ENCODE measurements around the gene EP400. TPM values are rescaled to one million over a fixed set of nuclear protein-coding genes. Genes with fewer than 3 reads are reported as not detected.

Gene EP400
- polyA plus RNA-seq, 1 donor (not counting 4 experiments of a cell fraction or from before 2014, with no cell fraction given), result 4.1 TPM

DNA sequence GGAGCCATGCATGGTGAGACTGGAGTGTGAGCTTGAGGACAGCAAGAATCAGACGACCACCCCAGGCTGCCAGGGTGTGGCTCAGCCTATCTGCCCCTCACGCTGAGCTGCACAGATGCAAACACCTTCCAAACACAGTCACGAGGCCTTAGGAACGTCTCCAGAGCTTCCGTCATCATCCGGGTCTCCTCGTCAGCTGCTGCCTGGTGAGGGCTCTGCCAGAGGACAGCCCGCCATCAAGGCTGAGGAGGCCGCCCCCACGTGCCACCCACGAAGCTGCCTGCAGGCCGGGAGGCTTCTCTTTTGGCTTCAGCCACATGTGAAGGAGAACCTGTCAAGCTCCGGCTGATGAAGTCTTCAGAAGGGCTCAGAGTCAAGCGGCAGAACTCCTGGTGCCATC, 180.9 kb downstream of the EP400 start:
- no peak overlapping the region for H3K27ac ChIP-seq (ENCODE audit: control insufficient read depth, insufficient read depth, low read length)
- no peak for FAIRE-seq
- no peak overlapping the region for H3K9ac ChIP-seq (ENCODE audit: control insufficient read depth, extremely low read depth, insufficient read depth, low read length)
- no peak for DNase-seq (ENCODE audit: low read depth, low spot score)
- H4K20me1 ChIP-seq (ENCODE audit: control insufficient read depth, extremely low read depth, insufficient read depth, low read length), result no peaks in the 10 kb centered on the region
- no peaks in the 10 kb centered on the region for H3K9me3 ChIP-seq (ENCODE audit: control insufficient read depth, low read depth, low read length)
- no peaks in the 10 kb centered on the region for H3K9me1 ChIP-seq (ENCODE audit: control insufficient read depth, extremely low read depth, insufficient read depth, low read length)
- no peaks in the 10 kb centered on the region for H3K79me2 ChIP-seq (ENCODE audit: control insufficient read depth, insufficient read depth, low read length)
- no peak overlapping the region for H3K4me2 ChIP-seq (ENCODE audit: control insufficient read depth, extremely low read depth, insufficient read depth, low read depth, low read length)
- H3K27me3 ChIP-seq (ENCODE audit: control insufficient read depth, extremely low read depth, insufficient read depth, low read length), result no peaks in the 10 kb centered on the region
- H3K36me3 ChIP-seq (ENCODE audit: control insufficient read depth in 2 of 2, extremely low read depth in 1 of 2, insufficient read depth in 2 of 2, low read length in 2 of 2), result peaks cover 0 to 16% of the 10 kb centered on the region in 2 experiments
- dilution Hi-C loops (cut with MboI; ENCODE audit: extremely low pct_ligation_motif_present, low sequenced_read_pairs), result no loop called here
- H3K4me3 ChIP-seq (ENCODE audit: control insufficient read depth in 2 of 3, extremely low read depth in 1 of 3, insufficient read depth in 2 of 3, low read depth in 1 of 3, low read length in 3 of 3), result no peak overlapping the region
- H2AFZ ChIP-seq (ENCODE audit: control insufficient read depth, low read length), result no peak overlapping the region
- TF ChIP-seq EZH2 (IDR thresholded peaks at IDR 0.05; ENCODE audit: low read length), result no peak
- TF ChIP-seq, protein P1, sequence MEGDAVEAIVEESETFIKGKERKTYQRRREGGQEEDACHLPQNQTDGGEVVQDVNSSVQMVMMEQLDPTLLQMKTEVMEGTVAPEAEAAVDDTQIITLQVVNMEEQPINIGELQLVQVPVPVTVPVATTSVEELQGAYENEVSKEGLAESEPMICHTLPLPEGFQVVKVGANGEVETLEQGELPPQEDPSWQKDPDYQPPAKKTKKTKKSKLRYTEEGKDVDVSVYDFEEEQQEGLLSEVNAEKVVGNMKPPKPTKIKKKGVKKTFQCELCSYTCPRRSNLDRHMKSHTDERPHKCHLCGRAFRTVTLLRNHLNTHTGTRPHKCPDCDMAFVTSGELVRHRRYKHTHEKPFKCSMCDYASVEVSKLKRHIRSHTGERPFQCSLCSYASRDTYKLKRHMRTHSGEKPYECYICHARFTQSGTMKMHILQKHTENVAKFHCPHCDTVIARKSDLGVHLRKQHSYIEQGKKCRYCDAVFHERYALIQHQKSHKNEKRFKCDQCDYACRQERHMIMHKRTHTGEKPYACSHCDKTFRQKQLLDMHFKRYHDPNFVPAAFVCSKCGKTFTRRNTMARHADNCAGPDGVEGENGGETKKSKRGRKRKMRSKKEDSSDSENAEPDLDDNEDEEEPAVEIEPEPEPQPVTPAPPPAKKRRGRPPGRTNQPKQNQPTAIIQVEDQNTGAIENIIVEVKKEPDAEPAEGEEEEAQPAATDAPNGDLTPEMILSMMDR (optimal IDR thresholded peaks at IDR 0.05 in 1 of 3, IDR thresholded peaks at IDR 0.05 in 1 of 3, conservative IDR thresholded peaks at IDR 0.05 in 1 of 3; ENCODE audit: extremely low read depth in 1 of 3, insufficient read depth in 2 of 3, low read length in 3 of 3), result no peak
- H3K4me1 ChIP-seq (ENCODE audit: control insufficient read depth, extremely low read depth, insufficient read depth, low read length), result no peaks in the 10 kb centered on the region

Small RNA genes within 50 kb of the gene (small RNA-seq; reads per million reads assigned to genes)
- gene AC131009.3 (ENCODE audit: insufficient read length in 3 of 3, low read depth in 3 of 3, low replicate concordance in 1 of 3), result 0 reads per million in 3 experiments
- 0 reads per million in 3 experiments for gene AC137590.2 (ENCODE audit: insufficient read length in 3 of 3, low read depth in 3 of 3, low replicate concordance in 1 of 3)
- gene SNORA49 (ENCODE audit: insufficient read length in 3 of 3, low read depth in 3 of 3, low replicate concordance in 1 of 3), result 0.67 to 30.1 (median 5.0) reads per million in 3 experiments

Other genes with a start within 250 kb of the EP400 start
- 11.1 to 13.1 TPM (median 11.5 TPM) in 3 replicates for gene SFSWAP, start 238.9 kb upstream of the EP400 start, polyA plus RNA-seq
- 2.2 to 4.8 TPM (median 2.3 TPM) in 3 replicates for gene MMP17, start 121.5 kb upstream of the EP400 start, polyA plus RNA-seq
- 2.3 to 4.8 TPM (median 4.3 TPM) in 3 replicates for gene ULK1, start 55.3 kb upstream of the EP400 start, polyA plus RNA-seq
- gene PUS1, start 20.7 kb upstream of the EP400 start, polyA plus RNA-seq, result 25.8 to 27.1 TPM (median 26.3 TPM) in 3 replicates
- gene DDX51, start 194.4 kb downstream of the EP400 start, polyA plus RNA-seq, result 7.4 to 11.6 TPM (median 10.1 TPM) in 3 replicates
- 3.7 to 7.4 TPM (median 3.8 TPM) in 3 replicates for gene NOC4L, start 194.5 kb downstream of the EP400 start, polyA plus RNA-seq